Smooth muscle cell (in vitro differentiated cells): Measurements from ENCODE around the gene MAB21L3. TPM values are rescaled to one million over a fixed set of nuclear protein-coding genes. Genes with fewer than 3 reads are reported as not detected.

Source experiments
- DNase-seq: peaks from one replicate; lab custom pipeline; 2025; ENCODE audit not compliant: unreplicated experiment; lab: John Stamatoyannopoulos, UW
- H2AFZ ChIP-seq: fragments of 200-600 bp; sonication (generic); 2 replicates; pipeline ENCODE4 v1.6.0; 2016; ENCODE audit warnings: antibody characterized with exemption, low read depth, mild to moderate bottlenecking
- H3F3A ChIP-seq: fragments of 200-600 bp; sonication (generic); 2 replicates; pipeline ENCODE4 v1.6.0; 2017; ENCODE audit warnings: antibody characterized with exemption, low read depth
- H3K27ac ChIP-seq: fragments of 200-600 bp; sonication (generic); 2 replicates; pipeline ENCODE4 v1.5.1; 2016; ENCODE audit warnings: low read depth, mild to moderate bottlenecking
- H3K27me3 ChIP-seq: fragments of 200-600 bp; sonication (generic); 2 replicates; pipeline ENCODE4 v1.6.1; 2016; ENCODE audit warnings: low read depth, mild to moderate bottlenecking
- H3K36me3 ChIP-seq: fragments of 200-600 bp; sonication (generic); 2 replicates; pipeline ENCODE4 v1.5.1; 2016; ENCODE audit warnings: low read depth
- H3K4me1 ChIP-seq: fragments of 200-600 bp; sonication (generic); 2 replicates; pipeline ENCODE4 v1.5.1; 2016; ENCODE audit warnings: low read depth
- H3K4me2 ChIP-seq: fragments of 200-600 bp; sonication (generic); 2 replicates; pipeline ENCODE4 v1.6.0; 2016; ENCODE audit warnings: mild to moderate bottlenecking
- H3K4me3 ChIP-seq: fragments of 200-600 bp; sonication (generic); 2 replicates; pipeline ENCODE4 v1.5.1; 2016; ENCODE audit warnings: mild to moderate bottlenecking
- H3K79me2 ChIP-seq: fragments of 200-600 bp; sonication (generic); 2 replicates; pipeline ENCODE4 v1.6.0; 2016; ENCODE audit warnings: low read depth, mild to moderate bottlenecking
- H3K9ac ChIP-seq: fragments of 200-600 bp; sonication (generic); 2 replicates; pipeline ENCODE4 v1.6.0; 2016; ENCODE audit warnings: low read depth
- H3K9me3 ChIP-seq: fragments of 200-600 bp; sonication (generic); replicated peaks from 2 replicates; pipeline ENCODE4 v1.5.1; 2016; ENCODE audit warnings: low read depth
- H4K20me1 ChIP-seq: fragments of 200-600 bp; sonication (generic); 2 replicates; pipeline ENCODE4 v1.6.0; 2016; ENCODE audit warnings: low read depth
- WGBS: methylation state at CpG from one replicate; pipeline ENCODE4 v1.1.7; 2016; ENCODE audit warnings: low lambda C conversion rate; 5-methylcytosine and 5-hydroxymethylcytosine counted together
- polyA plus RNA-seq: library from polyadenylated mRNA; unstranded; fragments of >200 nt; fragmentation: Nextera tagmentation; extraction: Ambion mirVana; gene quantifications from 2 replicates; pipeline ENCODE4 v1.2.1, GENCODE V29; 2016
- total RNA-seq: library from RNA; depleted of rRNA; stranded (reverse); fragments of >200 nt; gene quantifications from 2 replicates; pipeline ENCODE4 v1.2.3, GENCODE V29; 2014
- TF ChIP-seq, protein P1 (sequence below): fragments of 200-600 bp; sonication (generic); IDR thresholded peaks from 2 replicates; pipeline ENCODE4 v1.5.1; 2017; ENCODE audit warnings: borderline replicate concordance, mild to moderate bottlenecking, antibody characterized with exemption; ENCODE audit not compliant: insufficient read depth, poor library complexity, severe bottlenecking

MAB21L3 gene
- total and polyA plus RNA-seq, 2 experiments from 2014 or later, result 0.13 to 0.26 TPM

DNA sequence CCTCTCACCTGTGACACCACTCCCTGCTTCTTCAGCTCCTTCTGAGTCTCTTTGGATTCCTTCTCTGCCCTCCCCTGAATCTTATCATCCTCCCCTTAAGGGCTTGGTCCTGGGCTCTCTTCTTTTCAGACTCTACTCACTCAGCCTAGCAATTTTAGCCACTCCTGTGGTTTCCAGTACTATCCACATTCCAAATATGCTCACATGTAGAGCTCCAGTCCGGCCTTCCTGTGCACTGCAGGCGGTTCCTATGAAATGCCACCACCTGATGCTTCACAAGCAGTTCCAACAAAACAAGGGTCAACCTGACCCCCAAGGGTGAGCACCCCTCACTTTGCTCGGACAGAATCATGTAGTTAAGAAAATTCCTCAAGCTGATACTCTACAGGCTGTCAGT, 35.9 kb downstream of the MAB21L3 start:
- no peak overlapping the region for H2AFZ ChIP-seq
- H3K4me1 ChIP-seq, result no peaks in the 10 kb centered on the region
- 63% methylated on average over 3 of the region's 3 CpGs for WGBS
- H3K36me3 ChIP-seq, result no peaks in the 10 kb centered on the region
- no peaks in the 10 kb centered on the region for H3F3A ChIP-seq
- no peak overlapping the region for H3K27ac ChIP-seq
- no peaks in the 10 kb centered on the region for H3K79me2 ChIP-seq
- H4K20me1 ChIP-seq, result no peaks in the 10 kb centered on the region
- H3K9me3 ChIP-seq, result peaks cover 4% of the 10 kb centered on the region
- no peaks in the 10 kb centered on the region for H3K27me3 ChIP-seq
- DNase-seq, result no peak
- H3K9ac ChIP-seq, result no peak overlapping the region
- no peak overlapping the region for H3K4me2 ChIP-seq
- TF ChIP-seq, protein P1, sequence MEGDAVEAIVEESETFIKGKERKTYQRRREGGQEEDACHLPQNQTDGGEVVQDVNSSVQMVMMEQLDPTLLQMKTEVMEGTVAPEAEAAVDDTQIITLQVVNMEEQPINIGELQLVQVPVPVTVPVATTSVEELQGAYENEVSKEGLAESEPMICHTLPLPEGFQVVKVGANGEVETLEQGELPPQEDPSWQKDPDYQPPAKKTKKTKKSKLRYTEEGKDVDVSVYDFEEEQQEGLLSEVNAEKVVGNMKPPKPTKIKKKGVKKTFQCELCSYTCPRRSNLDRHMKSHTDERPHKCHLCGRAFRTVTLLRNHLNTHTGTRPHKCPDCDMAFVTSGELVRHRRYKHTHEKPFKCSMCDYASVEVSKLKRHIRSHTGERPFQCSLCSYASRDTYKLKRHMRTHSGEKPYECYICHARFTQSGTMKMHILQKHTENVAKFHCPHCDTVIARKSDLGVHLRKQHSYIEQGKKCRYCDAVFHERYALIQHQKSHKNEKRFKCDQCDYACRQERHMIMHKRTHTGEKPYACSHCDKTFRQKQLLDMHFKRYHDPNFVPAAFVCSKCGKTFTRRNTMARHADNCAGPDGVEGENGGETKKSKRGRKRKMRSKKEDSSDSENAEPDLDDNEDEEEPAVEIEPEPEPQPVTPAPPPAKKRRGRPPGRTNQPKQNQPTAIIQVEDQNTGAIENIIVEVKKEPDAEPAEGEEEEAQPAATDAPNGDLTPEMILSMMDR, result no peak
- no peak overlapping the region for H3K4me3 ChIP-seq

DNA sequence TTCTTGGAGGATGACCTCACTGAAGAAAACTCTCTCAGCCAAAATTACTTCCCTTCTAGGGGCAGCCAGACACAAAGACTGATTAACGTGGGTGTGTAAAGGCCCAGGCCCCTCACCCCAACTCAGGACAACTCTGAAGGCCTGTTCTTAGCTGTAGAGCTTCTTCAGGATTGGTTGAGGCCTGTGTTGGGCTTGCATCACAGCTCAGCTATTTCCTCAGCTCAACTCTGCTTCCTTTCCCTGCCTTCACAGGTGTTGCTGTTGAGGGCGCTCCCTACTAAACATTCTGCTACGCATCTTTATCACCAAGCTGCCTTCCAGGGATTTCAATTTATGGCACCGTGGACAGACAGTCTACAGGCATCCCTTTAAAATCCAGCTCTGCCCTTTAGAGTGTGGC, 36.8 kb downstream of the MAB21L3 start:
- Histone ChIP-seq H3K27ac (no peak overlapping the region), H3F3A (no peaks in the 10 kb centered on the region), H3K79me2 (no peaks in the 10 kb centered on the region), H3K9ac (no peak overlapping the region), H3K4me2 (no peak overlapping the region), H3K9me3 (peaks cover 4% of the 10 kb centered on the region), H3K36me3 (no peaks in the 10 kb centered on the region), H2AFZ (peak overlapping the region; percentile 45), H3K27me3 (no peaks in the 10 kb centered on the region), H3K4me3 (no peak overlapping the region), H4K20me1 (no peaks in the 10 kb centered on the region), H3K4me1 (no peaks in the 10 kb centered on the region)
- 36% methylated on average over 4 of the region's 4 CpGs for WGBS
- TF ChIP-seq, protein P1, result no peak
- no peak for DNase-seq

DNA sequence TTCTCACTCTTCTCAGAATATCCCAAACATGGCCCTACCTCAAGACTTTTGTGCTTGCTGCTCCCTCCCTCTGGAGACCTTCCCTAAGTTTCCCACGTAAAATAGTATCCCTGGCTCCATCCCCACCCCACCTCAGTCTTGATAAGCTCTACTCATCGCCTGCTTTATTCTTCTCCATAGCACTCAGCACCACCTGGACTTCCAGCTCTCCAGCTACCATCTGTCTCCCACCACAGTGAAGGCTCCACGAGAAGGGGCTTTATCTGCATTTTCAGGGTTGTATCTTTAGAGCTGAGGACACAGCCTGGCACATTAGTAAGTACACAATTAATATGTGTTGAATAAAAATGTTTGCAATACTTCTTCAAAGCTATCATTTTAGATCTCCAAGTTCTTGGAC, 37.8 kb downstream of the MAB21L3 start:
- Histone ChIP-seq H3K9ac (no peak overlapping the region), H3K4me2 (no peak overlapping the region), H3K27ac (no peak overlapping the region), H3K79me2 (no peaks in the 10 kb centered on the region), H3K4me3 (no peak overlapping the region), H2AFZ (no peak overlapping the region), H3F3A (no peaks in the 10 kb centered on the region), H3K36me3 (no peaks in the 10 kb centered on the region), H3K4me1 (no peaks in the 10 kb centered on the region), H4K20me1 (no peaks in the 10 kb centered on the region), H3K9me3 (peaks cover 4% of the 10 kb centered on the region), H3K27me3 (no peaks in the 10 kb centered on the region)
- DNase-seq, result no peak
- TF ChIP-seq, protein P1, result no peak
- 92% methylated on average over 3 of the region's 3 CpGs for WGBS

DNA sequence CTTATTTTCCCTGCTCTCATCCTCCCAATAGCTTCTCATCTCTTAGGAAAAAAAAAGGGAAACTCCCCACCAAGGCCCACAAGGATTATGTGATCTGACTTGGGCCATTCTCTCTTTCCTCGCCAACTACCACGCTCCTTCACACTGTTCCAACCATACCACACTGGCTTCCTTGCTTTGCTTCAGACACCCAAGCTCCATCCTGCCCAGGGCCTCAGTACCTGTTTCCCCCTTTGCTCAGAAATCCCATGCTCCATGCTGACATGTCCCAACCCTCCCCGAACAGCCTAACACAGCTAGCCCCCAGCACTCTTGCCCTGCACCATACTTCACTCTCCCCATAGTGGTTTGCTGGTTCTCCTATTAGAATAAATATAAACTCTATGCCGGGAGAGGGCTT, 39.2 kb downstream of the MAB21L3 start:
- H2AFZ ChIP-seq, result no peak overlapping the region
- H3K9ac ChIP-seq, result no peak overlapping the region
- H3K4me3 ChIP-seq, result no peak overlapping the region
- DNase-seq, result no peak
- H3K4me2 ChIP-seq, result no peak overlapping the region
- no peaks in the 10 kb centered on the region for H3K9me3 ChIP-seq
- H3K27me3 ChIP-seq, result no peaks in the 10 kb centered on the region
- H3K27ac ChIP-seq, result no peak overlapping the region
- no peaks in the 10 kb centered on the region for H3K4me1 ChIP-seq
- H3K36me3 ChIP-seq, result no peaks in the 10 kb centered on the region
- WGBS, result 95% methylated on average over 4 of the region's 4 CpGs
- no peaks in the 10 kb centered on the region for H3F3A ChIP-seq
- TF ChIP-seq, protein P1, result no peak
- no peaks in the 10 kb centered on the region for H3K79me2 ChIP-seq
- H4K20me1 ChIP-seq, result no peaks in the 10 kb centered on the region
